Mammary epithelial cell (primary cell): ENCODE results near the gene DYSF.

ENCODE experiments used
- EZH2 ChIP-seq: IDR thresholded peaks from 2 replicates; pipeline ENCODE4 v1.6.1; 2012; ENCODE audit warnings: low read length, inconsistent platforms, borderline replicate concordance
- TF ChIP-seq, protein P1 (sequence below), 2 donors: IDR thresholded peaks in 1 of 2; conservative IDR thresholded peaks in 1 of 2; 2 replicates each; pipeline ENCODE4 v1.5.1; 2011 to 2012; ENCODE audit warnings: inconsistent platforms in 2 of 2, low read length in 2 of 2, mild to moderate bottlenecking in 2 of 2, control low read depth in 1 of 2, low read depth in 1 of 2; ENCODE audit not compliant: insufficient read depth in 1 of 2; ENCODE audit errors: extremely low read depth in 1 of 2

GRCh38 chr2:71724793-71725192 is 271.4 kb downstream of the DYSF start:
- TF ChIP-seq, protein P1, sequence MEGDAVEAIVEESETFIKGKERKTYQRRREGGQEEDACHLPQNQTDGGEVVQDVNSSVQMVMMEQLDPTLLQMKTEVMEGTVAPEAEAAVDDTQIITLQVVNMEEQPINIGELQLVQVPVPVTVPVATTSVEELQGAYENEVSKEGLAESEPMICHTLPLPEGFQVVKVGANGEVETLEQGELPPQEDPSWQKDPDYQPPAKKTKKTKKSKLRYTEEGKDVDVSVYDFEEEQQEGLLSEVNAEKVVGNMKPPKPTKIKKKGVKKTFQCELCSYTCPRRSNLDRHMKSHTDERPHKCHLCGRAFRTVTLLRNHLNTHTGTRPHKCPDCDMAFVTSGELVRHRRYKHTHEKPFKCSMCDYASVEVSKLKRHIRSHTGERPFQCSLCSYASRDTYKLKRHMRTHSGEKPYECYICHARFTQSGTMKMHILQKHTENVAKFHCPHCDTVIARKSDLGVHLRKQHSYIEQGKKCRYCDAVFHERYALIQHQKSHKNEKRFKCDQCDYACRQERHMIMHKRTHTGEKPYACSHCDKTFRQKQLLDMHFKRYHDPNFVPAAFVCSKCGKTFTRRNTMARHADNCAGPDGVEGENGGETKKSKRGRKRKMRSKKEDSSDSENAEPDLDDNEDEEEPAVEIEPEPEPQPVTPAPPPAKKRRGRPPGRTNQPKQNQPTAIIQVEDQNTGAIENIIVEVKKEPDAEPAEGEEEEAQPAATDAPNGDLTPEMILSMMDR (conservative IDR thresholded peaks at IDR 0.05 in 1 of 2, IDR thresholded peaks at IDR 0.05 in 1 of 2; ENCODE audit: extremely low read depth in 1 of 2, insufficient read depth in 1 of 2, low read depth in 1 of 2, low read length in 2 of 2) = no peak
- TF ChIP-seq EZH2 = no peak
